ENCODE results near the gene CAPRIN2.

GRCh38 chr12:30696943-30697342, 57.8 kb downstream of the CAPRIN2 start:
- TF ChIP-seq TAF1 (IDR thresholded peaks at IDR 0.05; ENCODE audit: low read depth, low read length), result no peak
- TF ChIP-seq POLR2A (IDR thresholded peaks at IDR 0.05; ENCODE audit: low read depth, low read length), result no peak
- no peak for TF ChIP-seq POLR2AphosphoS5 (IDR thresholded peaks at IDR 0.05; ENCODE audit: low read depth, low read length)
- TF ChIP-seq PAX5 (IDR thresholded peaks at IDR 0.05; ENCODE audit: insufficient read depth, low read length, severe bottlenecking), result no peak
- no peak for TF ChIP-seq POU2F2 (IDR thresholded peaks at IDR 0.05; ENCODE audit: low read depth, low read length)
- TF ChIP-seq SPI1 (IDR thresholded peaks at IDR 0.05; ENCODE audit: low read depth, low read length), result no peak

All from GM12891 (cell line).